ENCODE results near the gene SOX5.
"Not testable (repeated sequence)": the region's sequence is repeated elsewhere in the genome, so short reads cannot be mapped to it uniquely, and the experiment has no call there.

SOX5 gene

DNA sequence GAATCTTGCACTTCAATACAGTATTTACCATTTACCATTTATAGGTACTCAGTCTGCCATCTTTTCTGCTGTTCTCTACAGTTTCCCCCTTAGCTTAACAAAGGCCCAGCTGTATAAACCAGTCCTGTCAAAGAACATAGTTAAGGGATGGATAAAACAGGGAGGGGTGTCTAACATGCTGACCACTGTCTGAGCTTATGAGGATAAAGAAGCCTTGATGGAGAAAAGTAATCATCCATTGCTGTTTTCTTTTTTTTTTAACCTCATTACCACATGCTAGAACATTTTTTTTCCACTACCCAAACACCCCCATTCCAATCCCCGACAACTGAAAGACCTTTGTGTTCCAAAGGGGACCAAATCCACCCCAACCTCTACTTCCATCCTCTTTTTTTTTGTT lies 39.9 kb downstream of the SOX5 start:
- no peak for DNase-seq (ENCODE audit: low read depth in 2 of 2)

DNA sequence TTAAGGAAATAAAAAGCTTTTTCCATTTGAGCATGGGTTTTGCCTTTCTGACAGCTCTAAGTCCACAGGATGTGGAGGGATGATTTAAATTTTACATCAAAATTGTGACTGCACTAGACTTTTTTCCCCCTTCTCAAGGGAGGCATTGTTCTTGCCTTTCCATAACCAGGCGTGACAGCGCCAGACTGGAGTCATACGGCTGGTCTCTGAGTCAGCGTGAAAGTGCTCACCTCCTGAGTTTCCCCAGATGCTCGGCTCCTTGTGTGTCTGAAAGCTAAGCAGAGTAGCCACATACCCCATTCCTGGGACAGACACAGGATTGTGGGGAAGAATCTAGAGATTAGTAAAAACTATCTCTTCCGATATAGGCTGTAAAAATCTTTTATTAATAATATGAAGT lies 43.1 kb downstream of the SOX5 start:
- no peak for DNase-seq (ENCODE audit: low read depth in 2 of 2)

DNA sequence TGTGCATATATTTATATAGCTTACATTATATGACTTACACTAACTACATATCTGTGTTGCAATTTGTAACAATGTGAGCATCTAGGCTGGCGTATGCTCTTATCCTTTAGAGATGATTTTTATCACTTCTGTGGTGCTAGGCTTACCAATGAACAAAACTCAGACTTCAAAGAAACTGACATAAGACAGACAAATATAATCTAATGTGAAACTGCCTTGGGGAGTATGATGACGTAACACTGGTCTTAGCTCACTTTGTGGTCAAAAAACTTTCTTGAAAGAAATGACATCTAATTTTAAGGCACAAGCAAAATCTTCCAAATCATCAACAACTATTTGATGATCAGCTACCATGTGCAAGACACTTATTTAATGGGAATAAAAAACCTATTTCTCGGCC lies 50.0 kb downstream of the SOX5 start:
- no peak for DNase-seq (ENCODE audit: low read depth in 2 of 2)

DNA sequence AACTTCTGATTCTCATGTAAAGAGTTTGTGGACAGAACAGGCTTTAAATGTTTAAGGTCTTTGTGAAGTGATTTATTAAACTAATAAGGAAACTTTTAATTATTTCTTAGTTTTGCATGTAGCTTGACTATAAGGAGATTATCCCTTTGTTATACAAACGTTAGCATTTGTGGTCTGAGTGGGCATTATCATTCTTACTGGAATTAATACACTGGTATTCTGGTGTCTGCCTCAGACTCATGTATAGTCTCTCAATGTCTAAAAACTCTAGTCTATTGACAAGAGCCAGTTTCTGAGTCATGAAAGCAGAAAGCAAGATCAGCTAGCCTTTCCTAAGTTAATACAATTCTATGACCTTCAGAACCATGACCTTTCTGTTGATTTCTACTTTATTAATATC lies 51.3 kb downstream of the SOX5 start:
- no peak for DNase-seq (ENCODE audit: low read depth in 2 of 2)

DNA sequence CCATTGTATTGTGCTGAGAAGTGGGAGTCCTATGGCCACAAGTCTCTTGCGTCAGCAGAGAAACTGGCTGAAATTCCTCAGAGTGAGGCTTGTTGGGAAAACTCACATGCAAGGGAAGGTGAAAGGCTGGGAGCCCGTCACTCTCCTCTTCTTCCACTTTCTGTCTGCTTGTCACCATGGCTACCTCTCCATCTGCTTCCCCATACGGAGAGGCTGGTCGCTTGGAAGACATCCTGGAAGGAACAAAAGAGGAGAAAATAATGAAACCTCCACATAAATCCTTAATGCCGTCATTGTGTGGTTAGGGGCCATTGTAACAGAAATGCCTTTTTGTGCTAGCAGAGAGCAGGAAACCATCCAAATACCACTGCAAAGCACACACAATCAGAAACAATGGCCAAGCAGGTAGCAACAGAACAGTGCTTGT lies 53.7 kb downstream of the SOX5 start:
- DNase-seq (ENCODE audit: low read depth in 2 of 2) = no peak

DNA sequence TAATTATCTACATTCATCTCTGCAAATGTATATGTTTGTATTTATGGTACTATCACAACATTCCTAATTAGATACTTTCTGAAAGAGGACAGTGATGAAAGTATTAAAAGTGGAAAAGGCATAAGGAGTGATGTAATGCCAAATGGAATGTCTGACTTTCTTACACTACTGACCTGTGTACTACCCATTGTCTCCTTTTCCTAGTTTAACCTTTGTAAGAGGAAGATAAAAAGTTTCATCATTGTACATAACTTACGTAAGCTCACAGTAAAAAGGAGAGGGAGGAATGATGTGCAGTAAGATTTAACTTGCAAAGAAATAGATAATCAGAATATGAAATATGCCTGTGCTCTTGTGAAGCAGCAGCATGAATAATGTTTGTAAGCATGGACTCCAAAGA lies 55.9 kb downstream of the SOX5 start:
- no peak for DNase-seq (ENCODE audit: low read depth in 2 of 2)

DNA sequence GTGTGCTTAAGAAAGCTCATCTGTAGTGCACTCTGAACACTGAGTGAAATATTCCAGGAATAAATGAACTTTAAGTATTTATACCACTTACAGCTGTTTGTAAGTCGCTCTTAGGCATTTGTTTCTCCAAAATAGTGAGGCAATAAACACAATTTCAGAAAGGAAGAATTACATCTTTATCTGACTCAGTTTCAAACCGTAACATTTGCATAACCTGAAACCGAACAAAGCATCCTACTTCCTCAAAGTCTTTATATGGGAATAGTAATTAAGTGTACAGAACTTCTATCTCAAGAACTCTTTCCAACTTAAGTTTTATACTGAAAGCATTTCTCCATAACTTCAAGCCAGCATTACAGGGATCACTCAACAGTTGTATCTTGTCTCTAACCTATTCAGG lies 58.4 kb downstream of the SOX5 start:
- no peak for DNase-seq (ENCODE audit: low read depth in 2 of 2)

DNA sequence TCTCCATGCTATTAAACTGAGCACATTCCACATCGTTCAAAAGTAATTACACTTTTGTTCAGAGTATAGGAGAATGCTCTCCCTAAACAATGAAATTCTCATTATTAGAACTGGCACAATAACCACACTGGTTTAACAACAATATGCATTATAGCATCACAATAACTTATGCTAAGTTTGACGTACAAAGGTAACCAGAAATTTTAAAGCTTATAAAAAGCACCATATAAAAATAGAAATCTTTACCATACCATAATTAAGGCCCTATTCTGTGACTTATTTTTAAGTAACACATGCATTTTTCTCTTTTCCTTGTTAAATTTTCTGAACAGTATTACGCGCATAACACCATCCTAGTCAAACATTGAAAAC lies 60.4 kb downstream of the SOX5 start:
- no peak for DNase-seq (ENCODE audit: low read depth in 2 of 2)

DNA sequence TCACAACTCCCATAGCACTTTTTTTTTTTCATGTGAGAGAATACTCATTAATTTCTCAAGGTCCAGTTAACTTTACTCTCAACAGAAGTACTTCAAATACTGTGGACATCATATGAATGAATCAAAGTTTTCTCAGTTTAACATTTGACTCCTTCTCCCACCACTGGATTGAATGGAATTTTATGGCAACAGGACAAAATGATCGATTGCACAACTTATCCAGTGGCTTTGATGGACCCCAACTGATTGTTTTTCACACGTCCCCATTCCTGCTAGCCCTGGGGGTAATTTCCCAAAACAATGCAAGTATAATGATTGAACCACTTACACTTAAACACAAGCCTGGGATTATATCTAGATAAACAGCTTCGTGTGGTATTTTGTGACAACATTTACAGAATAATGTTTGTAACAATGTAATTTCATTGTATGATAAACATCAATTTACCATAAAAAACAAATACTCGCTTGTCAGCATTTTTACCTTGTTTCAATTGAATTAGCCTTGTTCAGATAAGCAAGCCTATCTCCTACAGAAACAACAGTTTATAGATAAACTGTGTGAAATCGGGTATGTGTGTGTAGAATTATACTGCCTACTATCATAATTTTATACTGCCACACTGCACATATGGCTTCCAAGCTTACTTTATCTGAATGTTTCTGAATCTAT lies 60.9 kb downstream of the SOX5 start:
- no peak for DNase-seq (ENCODE audit: low read depth in 2 of 2)

DNA sequence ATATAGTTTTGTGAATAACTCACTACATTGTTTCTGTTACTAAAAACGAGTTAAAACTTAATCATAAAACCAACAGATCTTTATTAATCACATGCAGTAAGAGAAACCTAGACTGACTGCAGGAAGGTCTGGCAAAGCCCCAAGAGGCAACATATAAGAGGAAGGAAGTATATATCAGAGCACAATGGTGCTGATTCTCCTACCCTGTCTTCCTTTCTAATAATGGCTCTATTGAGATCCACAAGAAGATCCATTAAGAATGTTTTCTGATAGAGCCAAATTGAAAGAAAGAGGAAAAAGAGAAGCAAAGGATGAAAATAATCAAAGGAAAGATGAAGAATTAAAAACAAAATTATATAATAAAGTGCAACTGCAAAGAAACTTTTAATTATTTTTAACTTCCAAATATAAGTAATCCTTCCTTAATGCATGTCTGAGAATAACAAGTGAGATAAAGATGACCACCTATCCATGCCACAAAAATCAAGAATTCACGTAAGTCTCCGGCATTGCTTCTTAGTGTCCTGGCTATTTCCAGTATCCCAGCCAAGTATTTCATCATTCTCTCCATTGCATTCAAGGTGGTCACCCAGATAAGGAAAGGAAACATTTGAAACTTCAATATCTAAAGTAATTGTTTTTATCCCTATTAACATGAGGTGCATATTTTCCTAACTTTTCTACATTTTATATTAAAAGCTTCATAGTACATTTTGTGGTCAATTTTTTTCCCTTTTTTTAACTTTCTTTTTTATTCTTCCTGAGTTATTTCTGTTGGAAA lies 62.2 kb downstream of the SOX5 start:
- DNase-seq (ENCODE audit: low read depth in 2 of 2) = no peak

DNA sequence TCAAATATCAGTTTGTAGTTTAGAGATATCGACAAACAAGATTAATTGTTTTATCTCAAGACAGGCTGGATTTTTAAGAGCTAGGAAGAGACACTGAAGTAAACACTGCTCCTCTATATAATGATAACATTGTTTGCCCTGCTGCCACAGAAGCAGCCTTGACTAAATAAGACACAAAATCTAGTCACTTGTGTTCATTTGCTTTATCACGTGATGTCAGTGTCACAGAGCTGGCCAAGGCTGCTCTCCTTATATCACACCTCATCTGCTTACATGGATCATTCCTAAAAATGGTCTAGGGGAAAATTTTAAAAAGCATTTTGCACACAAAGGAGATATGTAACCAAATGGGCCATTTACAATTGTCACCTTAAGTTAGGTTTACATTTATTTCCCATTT lies 64.1 kb downstream of the SOX5 start:
- DNase-seq (ENCODE audit: low read depth in 2 of 2) = no peak

DNA sequence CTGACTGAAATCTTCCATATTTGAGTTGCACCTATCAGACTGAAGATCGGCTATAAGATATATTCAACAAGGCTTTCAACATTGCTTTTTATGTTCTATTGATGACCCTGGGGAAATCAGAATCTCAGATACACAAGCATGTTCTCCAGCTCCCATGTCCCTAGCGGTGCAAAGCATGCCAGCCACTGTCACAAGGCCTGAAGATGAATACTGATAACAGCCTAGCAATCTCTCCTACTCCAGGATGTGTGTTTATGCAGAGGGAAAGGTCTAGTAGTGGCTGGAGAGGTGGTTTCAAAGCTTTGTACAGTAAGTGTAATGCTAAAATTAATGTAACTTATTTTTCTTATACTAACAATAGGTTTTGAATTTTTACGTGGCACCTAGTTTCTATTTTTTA lies 64.6 kb downstream of the SOX5 start:
- no peak for DNase-seq (ENCODE audit: low read depth in 2 of 2)

DNA sequence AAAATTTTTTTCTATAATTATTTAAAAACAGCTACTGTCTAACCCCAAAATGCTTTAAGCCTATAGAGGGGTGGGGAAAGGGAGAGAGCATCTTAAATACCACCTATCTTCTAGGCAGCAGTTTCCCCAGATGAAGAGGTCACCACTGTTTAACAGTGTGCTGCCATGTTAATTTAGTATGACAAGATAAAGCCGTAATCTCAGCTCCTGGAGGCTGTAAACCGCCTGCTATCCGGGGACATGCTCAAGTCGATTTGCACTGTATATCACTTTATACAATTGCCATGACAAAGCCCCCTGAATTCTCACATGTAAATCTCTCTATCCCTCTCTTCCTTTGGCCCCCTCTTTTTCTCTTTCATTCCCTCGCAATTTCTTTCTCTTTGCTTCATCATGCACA lies 68.5 kb downstream of the SOX5 start:
- no peak for DNase-seq (ENCODE audit: low read depth in 2 of 2)

DNA sequence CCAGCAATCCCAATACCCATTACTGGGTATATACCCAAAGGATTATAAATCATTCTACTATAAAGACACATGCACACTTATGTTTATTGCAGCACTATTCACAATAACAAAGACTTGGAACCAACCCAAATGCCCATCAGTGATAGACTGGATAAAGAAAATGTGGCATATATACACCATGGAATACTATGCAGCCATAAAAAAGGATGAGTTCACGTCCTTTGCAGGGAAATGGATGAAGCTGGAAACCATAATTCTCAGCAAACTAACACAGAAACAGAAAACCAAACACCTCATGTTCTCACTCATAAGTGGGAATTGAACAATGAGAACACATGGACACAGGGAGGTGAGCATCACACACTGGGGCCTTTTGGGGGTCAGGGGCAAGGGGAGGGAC lies 72.9 kb downstream of the SOX5 start:
- not testable (repeated sequence) for DNase-seq (ENCODE audit: low read depth in 2 of 2)

DNA sequence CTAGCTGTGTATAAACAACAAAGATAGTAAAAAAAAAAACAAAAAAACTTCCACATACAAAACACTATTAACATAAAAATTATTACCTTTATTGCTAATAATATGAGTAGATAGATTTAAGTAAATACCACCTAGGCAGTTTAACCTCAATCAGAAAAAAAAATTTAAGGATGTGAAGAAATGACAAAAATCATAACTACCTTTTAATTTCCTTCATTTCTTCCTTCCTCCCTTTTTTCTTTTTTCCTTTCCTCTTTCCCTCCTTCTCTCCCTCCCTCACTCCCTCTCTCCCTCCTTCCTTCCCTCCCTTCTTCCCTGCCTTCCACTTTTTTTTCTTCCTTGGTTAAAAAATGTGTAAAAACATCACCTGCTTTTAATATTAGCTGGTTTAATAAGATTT lies 81.7 kb downstream of the SOX5 start:
- no peak for DNase-seq (ENCODE audit: low read depth in 2 of 2)

DNA sequence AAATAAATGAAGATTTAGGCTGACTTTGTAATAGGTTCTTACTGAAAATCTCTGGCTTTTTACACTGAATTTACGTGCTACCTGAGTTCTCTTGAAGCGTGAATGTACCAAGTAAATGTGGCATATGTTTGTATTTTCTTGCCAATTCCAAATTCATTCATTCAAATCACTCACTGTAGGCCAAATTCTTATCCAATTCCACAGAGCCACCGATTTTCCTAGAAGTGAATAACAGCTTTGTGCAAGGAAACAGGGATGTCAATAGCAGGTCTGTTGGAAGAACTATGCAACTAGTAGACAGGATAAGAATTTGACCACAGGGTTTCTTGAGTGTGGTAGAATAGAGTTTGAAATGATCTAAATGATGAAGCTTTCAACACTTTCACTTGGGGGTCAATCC lies 86.8 kb downstream of the SOX5 start:
- DNase-seq (ENCODE audit: low read depth in 2 of 2) = no peak

DNA sequence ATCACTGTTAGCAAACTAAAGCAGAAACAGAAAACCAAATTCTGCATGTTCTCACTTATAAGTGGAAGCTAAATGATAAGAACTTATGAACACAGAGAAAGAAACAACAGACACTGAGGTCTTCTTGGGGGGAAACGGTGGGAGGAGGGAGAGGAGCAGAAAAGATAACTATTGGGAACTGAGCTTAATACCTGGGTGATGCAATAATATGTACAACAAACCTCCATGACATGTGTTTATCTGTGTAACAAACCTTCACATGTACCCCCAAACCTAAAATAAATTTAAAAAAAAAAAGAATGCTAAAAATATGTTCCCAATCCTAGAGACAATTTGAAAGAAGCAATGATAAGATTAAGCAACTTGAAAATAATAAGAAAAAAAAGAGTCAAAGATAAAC lies 89.5 kb downstream of the SOX5 start:
- no peak for DNase-seq (ENCODE audit: low read depth in 2 of 2)

DNA sequence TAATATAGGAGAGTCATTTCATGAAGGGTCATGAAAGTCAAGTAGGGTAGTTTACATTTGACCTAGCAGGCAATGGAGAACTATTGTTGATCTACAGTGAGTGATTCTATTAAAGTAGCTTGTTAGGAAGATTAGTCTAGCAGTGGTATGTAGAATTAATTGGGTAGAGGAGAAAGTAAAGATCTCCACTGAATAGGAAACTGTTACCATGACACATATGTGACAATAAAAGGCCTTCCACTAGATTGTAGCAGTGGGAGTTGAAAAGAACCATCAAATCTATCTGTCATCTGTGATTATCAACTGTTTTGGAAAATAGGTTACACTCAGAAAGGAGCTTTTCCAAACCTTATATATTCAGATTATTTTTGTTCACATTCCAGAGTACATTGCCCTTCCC lies 92.3 kb downstream of the SOX5 start:
- no peak for DNase-seq (ENCODE audit: low read depth in 2 of 2)

DNA sequence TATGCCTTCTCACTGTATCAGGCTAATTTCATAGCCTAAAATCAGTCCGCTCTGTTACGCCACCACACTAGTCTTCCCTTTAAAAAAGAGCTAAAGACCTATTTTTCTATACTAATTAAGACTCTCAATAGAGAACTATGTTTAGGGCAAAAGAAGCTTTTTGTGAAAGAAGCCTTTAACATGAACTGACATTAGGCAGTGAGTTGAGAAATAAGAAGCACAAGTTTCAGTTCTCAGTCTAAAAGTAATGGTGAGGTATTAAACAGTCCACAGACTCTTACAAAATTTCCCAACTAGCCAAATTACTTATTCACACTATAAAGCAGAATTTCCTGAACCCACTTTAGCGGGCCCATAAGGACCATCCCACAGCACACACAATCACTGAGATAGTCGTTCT lies 93.7 kb downstream of the SOX5 start:
- no peak for DNase-seq (ENCODE audit: low read depth in 2 of 2)

DNA sequence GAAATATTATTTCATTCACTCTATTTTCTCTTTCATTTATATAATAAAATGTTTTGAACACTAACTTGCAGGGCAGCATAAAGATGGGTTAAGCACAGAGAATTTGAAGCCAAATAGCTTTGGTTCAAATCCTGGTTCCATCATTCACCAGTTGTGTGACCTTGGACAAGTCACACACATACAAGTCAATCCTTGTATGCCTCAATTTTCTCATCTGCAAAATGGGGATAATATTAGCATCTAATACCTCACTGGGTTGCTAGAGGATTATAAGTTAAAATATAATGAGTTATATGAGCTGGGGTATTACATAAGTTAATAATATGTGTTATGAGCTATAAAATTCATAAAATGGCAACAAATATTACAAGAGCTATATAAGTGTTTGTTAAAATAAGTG lies 94.9 kb downstream of the SOX5 start:
- DNase-seq (ENCODE audit: low read depth in 2 of 2) = no peak

DNA sequence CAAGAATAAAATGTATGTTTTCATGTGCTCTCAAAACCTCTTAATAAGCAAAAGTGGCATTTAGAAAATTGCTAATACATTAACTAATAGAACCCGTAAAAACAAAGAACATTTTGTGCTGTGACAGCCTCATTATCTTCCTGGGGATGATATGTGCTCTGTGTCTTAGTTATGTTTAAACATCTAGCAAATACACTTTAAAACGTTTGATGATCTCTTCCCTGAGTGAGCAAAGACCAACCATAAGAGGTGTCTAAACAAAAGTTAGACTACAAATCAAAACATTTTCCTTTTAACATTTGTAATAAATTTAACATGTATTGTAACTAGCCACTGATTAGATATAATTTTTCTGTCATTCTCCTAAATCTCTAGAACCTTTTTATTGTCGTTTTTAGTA lies 95.8 kb downstream of the SOX5 start:
- DNase-seq (ENCODE audit: low read depth in 2 of 2) = no peak

DNA sequence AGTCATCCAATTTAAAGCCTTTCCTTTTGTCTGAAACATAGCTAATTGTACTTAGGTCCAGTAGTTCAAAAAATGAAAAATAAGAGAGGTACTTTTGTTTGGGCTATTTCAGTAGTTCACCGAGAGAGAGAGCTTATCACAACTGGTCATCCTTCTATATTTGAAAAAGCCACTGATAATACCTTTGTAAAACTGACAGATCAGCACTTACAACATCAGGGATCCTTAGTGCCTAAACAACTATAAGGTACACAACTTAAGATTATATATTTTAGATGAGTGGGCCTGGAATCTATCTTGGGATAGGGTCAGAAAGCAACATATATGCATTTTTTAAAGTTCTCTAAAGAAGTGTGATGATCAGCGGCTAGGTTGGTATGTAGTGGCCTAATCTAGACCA lies 97.9 kb downstream of the SOX5 start:
- no peak for DNase-seq (ENCODE audit: low read depth in 2 of 2)

DNA sequence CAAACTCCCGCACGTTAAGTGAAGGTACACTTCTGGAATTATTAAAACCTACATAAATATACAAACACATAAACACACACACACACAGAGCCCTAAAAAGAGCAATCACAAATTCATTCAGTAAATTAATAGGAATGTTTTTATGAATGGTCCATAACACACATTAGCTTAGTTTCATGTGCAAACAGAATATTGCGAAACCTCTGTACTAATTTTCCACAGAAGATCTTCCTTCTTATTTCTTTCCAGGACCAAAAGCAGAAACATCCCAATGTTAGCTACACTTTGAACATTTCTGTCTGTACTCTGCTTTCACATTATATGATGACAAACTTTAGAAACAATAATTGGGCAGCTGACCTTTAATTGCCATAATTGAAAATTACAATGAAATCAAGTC lies 101.6 kb downstream of the SOX5 start:
- no peak for DNase-seq (ENCODE audit: low read depth in 2 of 2)

DNA sequence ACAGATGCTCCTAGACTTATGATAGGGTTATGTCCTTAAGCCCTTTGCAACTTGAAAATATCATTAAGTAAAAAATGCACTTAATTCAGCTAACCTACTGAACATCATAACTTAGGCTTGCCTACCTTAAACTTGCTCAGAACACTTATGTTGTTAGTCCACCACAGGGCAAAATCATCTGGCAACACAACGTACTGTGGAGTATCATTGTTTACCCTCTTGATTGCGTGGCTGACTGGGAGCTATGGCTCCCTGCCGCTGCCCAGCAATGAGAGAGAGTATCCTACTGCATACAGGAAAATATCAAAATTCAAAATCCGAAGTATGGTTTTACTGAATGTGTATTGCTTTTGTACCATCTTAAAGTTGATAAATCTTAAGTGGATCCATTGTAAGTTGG lies 105.5 kb downstream of the SOX5 start:
- no peak for DNase-seq (ENCODE audit: low read depth in 2 of 2)
